GM23338 (cell line): ENCODE results near the gene ARF3. TPM values are rescaled to one million over a fixed set of nuclear protein-coding genes. Genes with fewer than 3 reads are reported as not detected.
A peak's percentile ranks its signal among the peaks of the same experiment; 100 is the strongest.

ENCODE experiments used
- ATAC-seq: fragments of 200-7000 bp; cut with Tn5 transposase; 3 replicates; pipeline ENCODE4 v1.9.1; 2020
- DNase-seq: peaks from one replicate; pipeline ENCODE4 v3.0.0-alpha.2; 2015; ENCODE audit warnings: low spot score
- H2AFZ ChIP-seq: fragments of 200-600 bp; sonication (generic); 2 replicates; pipeline ENCODE4 v1.8.0; 2016; ENCODE audit warnings: antibody characterized with exemption, mild to moderate bottlenecking, moderate library complexity
- H3F3A ChIP-seq: fragments of 200-600 bp; sonication (generic); replicated peaks from 2 replicates; pipeline ENCODE4 v1.8.0; 2017; ENCODE audit warnings: antibody characterized with exemption, mixed run types, low read depth
- H3K27ac ChIP-seq: fragments of 200-600 bp; sonication (generic); 2 replicates; pipeline ENCODE4 v1.6.1; 2016; ENCODE audit warnings: low read depth
- H3K27me3 ChIP-seq: fragments of 200-600 bp; sonication (generic); 2 replicates; pipeline ENCODE4 v1.8.0; 2016; ENCODE audit warnings: mild to moderate bottlenecking, mixed run types, moderate library complexity; ENCODE audit not compliant: insufficient read depth
- H3K36me3 ChIP-seq: fragments of 200-600 bp; sonication (generic); 2 replicates; pipeline ENCODE4 v1.8.0; 2016; ENCODE audit warnings: mild to moderate bottlenecking; ENCODE audit not compliant: insufficient read depth
- H3K4me1 ChIP-seq: fragments of 200-600 bp; sonication (generic); 2 replicates; pipeline ENCODE4 v1.8.0; 2016; ENCODE audit warnings: mild to moderate bottlenecking, moderate library complexity; ENCODE audit not compliant: insufficient read depth
- H3K4me2 ChIP-seq: fragments of 200-600 bp; sonication (generic); 2 replicates; pipeline ENCODE4 v1.7.1; 2017; ENCODE audit warnings: mixed run types
- H3K4me3 ChIP-seq: fragments of 200-600 bp; sonication (generic); 2 replicates; pipeline ENCODE4 v1.6.1; 2016; ENCODE audit warnings: mixed run types
- H3K79me2 ChIP-seq: fragments of 200-600 bp; sonication (generic); replicated peaks from 2 replicates; pipeline ENCODE4 v1.8.0; 2017; ENCODE audit warnings: mild to moderate bottlenecking; ENCODE audit not compliant: insufficient read depth
- H3K9me2 ChIP-seq: fragments of 200-600 bp; sonication (generic); 2 replicates; pipeline ENCODE4 v1.8.0; 2017; ENCODE audit not compliant: insufficient read depth
- H4K20me1 ChIP-seq: fragments of 200-600 bp; sonication (generic); replicated peaks from 2 replicates; pipeline ENCODE4 v1.8.0; 2017; ENCODE audit warnings: mild to moderate bottlenecking; ENCODE audit not compliant: insufficient read depth
- H3K27ac Mint-ChIP-seq: 2 replicates; pipeline ENCODE4 v1.8.0; 2020; ENCODE audit warnings: inconsistent platforms, mild to moderate bottlenecking, moderate library complexity, mixed read lengths
- H3K27me3 Mint-ChIP-seq: 3 replicates; pipeline ENCODE4 v1.8.0; 2022; ENCODE audit warnings: low read depth, mild to moderate bottlenecking, moderate library complexity, mixed read lengths, inconsistent platforms; ENCODE audit not compliant: insufficient read depth, poor library complexity
- H3K36me3 Mint-ChIP-seq: 3 replicates; pipeline ENCODE4 v1.8.0; 2021; ENCODE audit warnings: low read depth, mild to moderate bottlenecking, inconsistent platforms, moderate library complexity, mixed read lengths
- H3K4me1 Mint-ChIP-seq: 3 replicates; pipeline ENCODE4 v1.8.0; 2020; ENCODE audit warnings: mild to moderate bottlenecking, inconsistent platforms, mixed read lengths
- H3K4me3 Mint-ChIP-seq: 3 replicates; pipeline ENCODE4 v1.8.0; 2021; ENCODE audit warnings: moderate library complexity, mild to moderate bottlenecking, inconsistent platforms, mixed read lengths
- H3K9me3 Mint-ChIP-seq: 3 replicates; pipeline ENCODE4 v1.8.0; 2020; ENCODE audit warnings: moderate library complexity, mild to moderate bottlenecking, inconsistent platforms, mixed read lengths
- CREB1 ChIP-seq: fragments of 250-450 bp; sonication (Bioruptor Pico); IDR thresholded peaks from 2 replicates; pipeline ENCODE4 v1.5.0; 2020; ENCODE audit warnings: low read depth, mild to moderate bottlenecking, moderate library complexity
- ETS1 ChIP-seq: IDR thresholded peaks from 2 replicates; pipeline ENCODE4 v1.6.1; 2016; ENCODE audit warnings: antibody characterized with exemption
- EZH2 ChIP-seq: fragments of 200-600 bp; sonication (generic); IDR thresholded peaks from one replicate; pipeline ENCODE4 v1.8.0; 2017; ENCODE audit warnings: antibody characterized with exemption, mild to moderate bottlenecking, low read depth; ENCODE audit not compliant: unreplicated experiment
- EZH2phosphoT487 ChIP-seq: fragments of 200-600 bp; sonication (generic); IDR thresholded peaks from one replicate; pipeline ENCODE4 v1.8.1; 2018; ENCODE audit warnings: antibody characterized with exemption; ENCODE audit not compliant: unreplicated experiment
- JUNB ChIP-seq: IDR thresholded peaks from one replicate; pipeline ENCODE4 v1.6.1; 2016; ENCODE audit warnings: antibody characterized with exemption; ENCODE audit not compliant: unreplicated experiment
- STAT1 ChIP-seq: IDR thresholded peaks from one replicate; pipeline ENCODE4 v1.6.1; 2016; ENCODE audit warnings: antibody characterized with exemption; ENCODE audit not compliant: unreplicated experiment
- ZNF331 ChIP-seq: fragments of 250-450 bp; sonication (Bioruptor Pico); IDR thresholded peaks from 2 replicates; pipeline ENCODE4 v1.5.0; 2020; ENCODE audit warnings: low read depth, mild to moderate bottlenecking, moderate library complexity
- polyA plus RNA-seq: library from polyadenylated mRNA; unstranded; fragments of >200 nt; fragmentation: Nextera tagmentation; extraction: Ambion mirVana; gene quantifications from 2 replicates; pipeline ENCODE4 v1.2.1, GENCODE V29; 2016
- total RNA-seq: library from RNA; depleted of rRNA; stranded (reverse); fragments of >200 nt; shearing (Covaris generic); gene quantifications from 2 replicates; pipeline ENCODE4 v1.2.3, GENCODE V29; 2014
- TF ChIP-seq, protein P1 (sequence below): IDR thresholded peaks from one replicate; pipeline ENCODE4 v1.6.1; 2018; ENCODE audit warnings: antibody characterized with exemption; ENCODE audit not compliant: unreplicated experiment
- TF ChIP-seq, protein P2 (sequence below): fragments of 250-450 bp; sonication (Bioruptor Pico); IDR thresholded peaks from 2 replicates; pipeline ENCODE4 v1.5.0; 2020; ENCODE audit warnings: mild to moderate bottlenecking, moderate library complexity

The ARF3 gene
- total and polyA plus RNA-seq, 2 experiments from 2014 or later, result 53.9 to 125 TPM

DNA sequence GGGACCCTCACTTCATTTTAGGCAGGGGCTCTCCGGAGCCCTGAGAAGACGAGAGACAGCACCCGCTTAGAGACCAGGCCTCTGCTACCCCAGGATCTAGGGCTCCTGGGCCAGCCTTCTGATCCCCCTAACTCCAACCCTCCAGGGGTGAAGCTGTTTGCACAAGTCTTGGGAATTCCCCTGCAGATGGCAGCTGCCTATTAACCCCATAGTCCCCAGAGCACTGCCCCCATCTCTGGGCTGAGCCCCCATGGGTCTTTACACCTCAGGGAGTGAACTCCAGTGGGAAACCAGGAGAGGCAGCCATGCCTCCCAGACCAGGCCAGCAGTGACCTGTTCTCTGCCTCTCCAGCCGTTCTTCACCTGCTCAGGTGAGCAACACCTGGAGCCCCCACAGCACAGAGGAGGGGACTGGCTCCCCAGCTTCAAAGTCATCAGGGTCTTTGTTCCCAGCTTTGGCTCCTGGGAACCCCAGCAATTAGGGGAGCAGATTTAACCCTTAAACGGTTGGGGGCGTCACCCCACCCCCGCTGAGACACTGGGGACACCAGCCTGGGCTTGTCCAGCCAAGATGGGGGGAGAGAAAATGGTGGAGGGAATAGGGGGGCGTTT, 12.0 kb upstream of the ARF3 start:
- Histone ChIP-seq H3K4me2 (peak overlapping the region; percentile 88), H3K4me3 (peak overlapping the region; percentile 55), H2AFZ (no peak overlapping the region), H3K9me2 (no peaks in the 10 kb centered on the region), H3K27ac (no peak overlapping the region), H3K79me2 (no peaks in the 10 kb centered on the region), H4K20me1 (peaks cover 12% of the 10 kb centered on the region; the same call in 1 of the 2 replicates), H3K36me3 (no peaks in the 10 kb centered on the region), H3K4me1 (peaks cover 59% of the 10 kb centered on the region), H3F3A (peaks cover 24% of the 10 kb centered on the region), H3K27me3 (peaks cover 88% of the 10 kb centered on the region)
- H3K9me3 Mint-ChIP-seq, result no peaks in the 10 kb centered on the region; the same call in 2 of the 3 replicates
- H3K4me3 Mint-ChIP-seq, result peak overlapping the region; percentile 1
- H3K4me1 Mint-ChIP-seq, result peaks cover 67% of the 10 kb centered on the region
- TF ChIP-seq ZNF331 (no peak), STAT1 (no peak), CREB1 (CRISPR knock-in tag) (no peak), EZH2phosphoT487 (no peak), JUNB (no peak), EZH2 (peak; percentile 55), ETS1 (no peak)
- TF ChIP-seq, protein P1, sequence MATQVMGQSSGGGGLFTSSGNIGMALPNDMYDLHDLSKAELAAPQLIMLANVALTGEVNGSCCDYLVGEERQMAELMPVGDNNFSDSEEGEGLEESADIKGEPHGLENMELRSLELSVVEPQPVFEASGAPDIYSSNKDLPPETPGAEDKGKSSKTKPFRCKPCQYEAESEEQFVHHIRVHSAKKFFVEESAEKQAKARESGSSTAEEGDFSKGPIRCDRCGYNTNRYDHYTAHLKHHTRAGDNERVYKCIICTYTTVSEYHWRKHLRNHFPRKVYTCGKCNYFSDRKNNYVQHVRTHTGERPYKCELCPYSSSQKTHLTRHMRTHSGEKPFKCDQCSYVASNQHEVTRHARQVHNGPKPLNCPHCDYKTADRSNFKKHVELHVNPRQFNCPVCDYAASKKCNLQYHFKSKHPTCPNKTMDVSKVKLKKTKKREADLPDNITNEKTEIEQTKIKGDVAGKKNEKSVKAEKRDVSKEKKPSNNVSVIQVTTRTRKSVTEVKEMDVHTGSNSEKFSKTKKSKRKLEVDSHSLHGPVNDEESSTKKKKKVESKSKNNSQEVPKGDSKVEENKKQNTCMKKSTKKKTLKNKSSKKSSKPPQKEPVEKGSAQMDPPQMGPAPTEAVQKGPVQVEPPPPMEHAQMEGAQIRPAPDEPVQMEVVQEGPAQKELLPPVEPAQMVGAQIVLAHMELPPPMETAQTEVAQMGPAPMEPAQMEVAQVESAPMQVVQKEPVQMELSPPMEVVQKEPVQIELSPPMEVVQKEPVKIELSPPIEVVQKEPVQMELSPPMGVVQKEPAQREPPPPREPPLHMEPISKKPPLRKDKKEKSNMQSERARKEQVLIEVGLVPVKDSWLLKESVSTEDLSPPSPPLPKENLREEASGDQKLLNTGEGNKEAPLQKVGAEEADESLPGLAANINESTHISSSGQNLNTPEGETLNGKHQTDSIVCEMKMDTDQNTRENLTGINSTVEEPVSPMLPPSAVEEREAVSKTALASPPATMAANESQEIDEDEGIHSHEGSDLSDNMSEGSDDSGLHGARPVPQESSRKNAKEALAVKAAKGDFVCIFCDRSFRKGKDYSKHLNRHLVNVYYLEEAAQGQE, result no peak
- TF ChIP-seq, protein P2, sequence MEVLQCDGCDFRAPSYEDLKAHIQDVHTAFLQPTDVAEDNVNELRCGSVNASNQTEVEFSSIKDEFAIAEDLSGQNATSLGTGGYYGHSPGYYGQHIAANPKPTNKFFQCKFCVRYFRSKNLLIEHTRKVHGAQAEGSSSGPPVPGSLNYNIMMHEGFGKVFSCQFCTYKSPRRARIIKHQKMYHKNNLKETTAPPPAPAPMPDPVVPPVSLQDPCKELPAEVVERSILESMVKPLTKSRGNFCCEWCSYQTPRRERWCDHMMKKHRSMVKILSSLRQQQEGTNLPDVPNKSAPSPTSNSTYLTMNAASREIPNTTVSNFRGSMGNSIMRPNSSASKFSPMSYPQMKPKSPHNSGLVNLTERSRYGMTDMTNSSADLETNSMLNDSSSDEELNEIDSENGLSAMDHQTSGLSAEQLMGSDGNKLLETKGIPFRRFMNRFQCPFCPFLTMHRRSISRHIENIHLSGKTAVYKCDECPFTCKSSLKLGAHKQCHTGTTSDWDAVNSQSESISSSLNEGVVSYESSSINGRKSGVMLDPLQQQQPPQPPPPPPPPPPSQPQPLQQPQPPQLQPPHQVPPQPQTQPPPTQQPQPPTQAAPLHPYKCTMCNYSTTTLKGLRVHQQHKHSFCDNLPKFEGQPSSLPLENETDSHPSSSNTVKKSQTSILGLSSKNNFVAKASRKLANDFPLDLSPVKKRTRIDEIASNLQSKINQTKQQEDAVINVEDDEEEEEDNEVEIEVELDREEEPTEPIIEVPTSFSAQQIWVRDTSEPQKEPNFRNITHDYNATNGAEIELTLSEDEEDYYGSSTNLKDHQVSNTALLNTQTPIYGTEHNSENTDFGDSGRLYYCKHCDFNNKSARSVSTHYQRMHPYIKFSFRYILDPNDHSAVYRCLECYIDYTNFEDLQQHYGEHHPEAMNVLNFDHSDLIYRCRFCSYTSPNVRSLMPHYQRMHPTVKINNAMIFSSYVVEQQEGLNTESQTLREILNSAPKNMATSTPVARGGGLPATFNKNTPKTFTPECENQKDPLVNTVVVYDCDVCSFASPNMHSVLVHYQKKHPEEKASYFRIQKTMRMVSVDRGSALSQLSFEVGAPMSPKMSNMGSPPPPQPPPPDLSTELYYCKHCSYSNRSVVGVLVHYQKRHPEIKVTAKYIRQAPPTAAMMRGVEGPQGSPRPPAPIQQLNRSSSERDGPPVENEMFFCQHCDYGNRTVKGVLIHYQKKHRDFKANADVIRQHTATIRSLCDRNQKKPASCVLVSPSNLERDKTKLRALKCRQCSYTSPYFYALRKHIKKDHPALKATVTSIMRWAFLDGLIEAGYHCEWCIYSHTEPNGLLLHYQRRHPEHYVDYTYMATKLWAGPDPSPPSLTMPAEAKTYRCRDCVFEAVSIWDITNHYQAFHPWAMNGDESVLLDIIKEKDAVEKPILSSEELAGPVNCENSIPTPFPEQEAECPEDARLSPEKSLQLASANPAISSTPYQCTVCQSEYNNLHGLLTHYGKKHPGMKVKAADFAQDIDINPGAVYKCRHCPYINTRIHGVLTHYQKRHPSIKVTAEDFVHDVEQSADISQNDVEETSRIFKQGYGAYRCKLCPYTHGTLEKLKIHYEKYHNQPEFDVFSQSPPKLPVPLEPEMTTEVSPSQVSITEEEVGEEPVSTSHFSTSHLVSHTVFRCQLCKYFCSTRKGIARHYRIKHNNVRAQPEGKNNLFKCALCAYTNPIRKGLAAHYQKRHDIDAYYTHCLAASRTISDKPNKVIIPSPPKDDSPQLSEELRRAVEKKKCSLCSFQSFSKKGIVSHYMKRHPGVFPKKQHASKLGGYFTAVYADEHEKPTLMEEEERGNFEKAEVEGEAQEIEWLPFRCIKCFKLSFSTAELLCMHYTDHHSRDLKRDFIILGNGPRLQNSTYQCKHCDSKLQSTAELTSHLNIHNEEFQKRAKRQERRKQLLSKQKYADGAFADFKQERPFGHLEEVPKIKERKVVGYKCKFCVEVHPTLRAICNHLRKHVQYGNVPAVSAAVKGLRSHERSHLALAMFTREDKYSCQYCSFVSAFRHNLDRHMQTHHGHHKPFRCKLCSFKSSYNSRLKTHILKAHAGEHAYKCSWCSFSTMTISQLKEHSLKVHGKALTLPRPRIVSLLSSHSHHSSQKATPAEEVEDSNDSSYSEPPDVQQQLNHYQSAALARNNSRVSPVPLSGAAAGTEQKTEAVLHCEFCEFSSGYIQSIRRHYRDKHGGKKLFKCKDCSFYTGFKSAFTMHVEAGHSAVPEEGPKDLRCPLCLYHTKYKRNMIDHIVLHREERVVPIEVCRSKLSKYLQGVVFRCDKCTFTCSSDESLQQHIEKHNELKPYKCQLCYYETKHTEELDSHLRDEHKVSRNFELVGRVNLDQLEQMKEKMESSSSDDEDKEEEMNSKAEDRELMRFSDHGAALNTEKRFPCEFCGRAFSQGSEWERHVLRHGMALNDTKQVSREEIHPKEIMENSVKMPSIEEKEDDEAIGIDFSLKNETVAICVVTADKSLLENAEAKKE (CRISPR knock-in tag), result no peak
- no peak overlapping the region for H3K27ac Mint-ChIP-seq
- ATAC-seq (peak; percentile 12), DNase-seq (peak; percentile 63)
- H3K27me3 Mint-ChIP-seq, result peaks cover 80% of the 10 kb centered on the region
- no peaks in the 10 kb centered on the region; the same call in 1 of the 3 replicates for H3K36me3 Mint-ChIP-seq
